SKM-1 (cell line): ENCODE data around the gene MZT2A.
"Not testable (repeated sequence)": the region's sequence is repeated elsewhere in the genome, so short reads cannot be mapped to it uniquely, and the experiment has no call there.

Source experiments
- DNase-seq: peaks from one replicate; lab custom pipeline; 2025; ENCODE audit not compliant: unreplicated experiment; lab: John Stamatoyannopoulos, UW

MZT2A gene

DNA sequence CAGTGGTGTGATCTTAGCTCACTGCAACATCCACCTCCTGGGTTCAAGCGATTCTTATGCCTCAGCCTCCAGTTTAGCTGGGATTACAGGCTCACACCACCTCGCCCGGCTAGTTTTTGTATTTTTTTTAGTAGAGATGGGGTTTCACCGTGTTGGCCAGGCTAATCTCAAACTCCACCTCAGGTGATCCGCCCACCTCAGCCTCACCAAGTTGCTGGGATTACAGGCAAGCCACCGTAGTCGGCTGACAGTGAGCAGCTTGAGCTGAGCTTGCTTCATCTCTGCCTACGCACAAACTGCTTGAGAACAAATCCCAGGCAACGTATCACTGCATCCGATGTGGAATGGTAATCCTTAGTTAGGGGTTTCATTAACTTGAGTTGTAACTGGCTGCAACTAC lies 24.5 kb downstream of the MZT2A start:
- DNase-seq = not testable (repeated sequence)

GRCh38 chr2:131454914-131455313 lies 37.3 kb downstream of the MZT2A start:
- not testable (repeated sequence) for DNase-seq

GRCh38 chr2:131451265-131451949 lies 40.8 kb downstream of the MZT2A start:
- not testable (repeated sequence) for DNase-seq

DNA sequence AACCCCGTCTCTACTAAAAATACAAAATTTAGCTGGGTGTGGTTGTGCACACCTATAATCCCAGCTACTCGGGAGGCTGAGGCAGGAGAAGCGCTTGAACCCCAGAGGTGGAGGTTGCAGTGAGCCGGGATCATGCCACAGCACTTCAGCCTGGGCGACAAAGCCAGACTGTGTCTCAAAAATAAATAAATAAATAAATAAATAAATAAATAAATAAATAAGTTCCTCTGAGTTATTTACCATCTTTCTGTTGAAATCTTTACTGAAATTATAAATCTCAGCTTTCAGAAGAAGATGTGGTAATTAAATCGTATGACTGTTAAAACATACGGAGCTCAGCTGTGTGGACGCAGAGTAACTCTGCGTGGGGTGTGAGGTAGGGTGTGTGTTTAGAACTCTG lies 44.2 kb downstream of the MZT2A start:
- not testable (repeated sequence) for DNase-seq

GRCh38 chr2:131445896-131446295 lies 46.3 kb downstream of the MZT2A start:
- DNase-seq = no peak

DNA sequence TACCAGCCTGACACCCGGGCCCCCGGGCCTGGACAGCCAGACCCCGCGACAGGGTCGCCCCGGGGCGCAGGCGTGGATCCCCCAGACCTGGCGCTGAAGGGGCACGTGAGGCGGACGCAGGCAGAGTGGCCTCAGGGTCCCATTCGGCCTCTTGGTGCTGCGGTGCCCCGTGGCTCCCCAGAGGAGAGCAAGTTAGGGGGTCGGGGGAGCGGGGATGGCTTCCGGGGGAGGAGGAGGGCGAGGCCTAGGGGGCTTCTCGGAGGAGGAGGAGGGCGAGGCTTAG lies 46.7 kb downstream of the MZT2A start:
- not testable (repeated sequence) for DNase-seq

DNA sequence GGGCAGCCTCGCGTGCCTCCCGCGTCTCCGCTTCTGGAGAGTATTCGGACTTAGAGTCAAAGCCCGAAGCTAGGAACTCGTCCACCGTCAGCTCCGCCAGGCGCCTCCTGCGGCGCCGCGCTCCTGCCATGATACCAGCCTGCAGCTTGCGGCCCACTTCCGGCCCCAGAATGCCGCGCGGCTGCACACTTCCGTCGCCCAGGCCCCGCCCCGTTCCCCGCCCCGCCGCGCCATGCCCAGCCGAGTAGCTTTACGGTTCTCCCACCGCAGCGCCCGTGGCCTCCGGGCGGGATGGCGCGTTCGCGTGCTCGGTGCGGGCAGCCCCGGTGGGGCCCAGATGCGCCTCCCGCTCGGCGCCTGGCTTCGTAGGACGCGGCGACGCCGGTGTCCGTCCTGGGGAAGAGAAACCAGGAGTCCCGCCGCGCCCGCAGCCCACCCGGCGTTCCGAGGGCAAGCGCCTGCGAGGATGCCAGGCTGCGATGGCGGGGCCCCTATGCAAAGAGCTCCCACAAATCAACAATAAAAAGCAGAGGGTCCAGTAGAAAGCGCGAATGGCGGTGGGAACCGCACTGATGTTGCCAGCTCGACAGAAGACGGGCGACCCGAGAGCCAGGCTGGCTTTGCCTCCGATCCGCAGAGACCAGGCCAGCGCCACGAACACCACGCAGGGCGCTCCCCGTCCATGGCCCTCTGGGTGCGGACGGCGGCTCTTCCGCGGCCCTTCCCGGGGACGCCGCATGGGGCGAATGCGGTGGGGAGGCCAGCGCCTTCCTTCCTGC lies 47.3 kb downstream of the MZT2A start:
- not testable (repeated sequence) for DNase-seq

- not testable (repeated sequence) for DNase-seq
Measured at GRCh38 chr2:131440742-131441468, 51.3 kb downstream of the MZT2A start.
